DMS53 treated with DMSO at 0.1 percent for 48 hours (cell line): ENCODE measurements around the gene UBTD1.
"Not testable (repeated sequence)": the region's sequence is repeated elsewhere in the genome, so short reads cannot be mapped to it uniquely, and the experiment has no call there.

Experiments
- DNase-seq: peaks from one replicate; lab custom pipeline; 2025; ENCODE audit not compliant: unreplicated experiment; lab: John Stamatoyannopoulos, UW

UBTD1 gene

GRCh38 chr10:97498841-97499560 lies at the start of gene UBTD1:
Gene UBTD1, plus strand, starts transcription at chr10:97498924. Its CDS starts 280 bp downstream, at chr10:97499204.
- DNase-seq, result peak; percentile 31

- DNase-seq, result no peak
Observed at GRCh38 chr10:97450828-97451227, 47.9 kb upstream of the UBTD1 start.

- no peak for DNase-seq
Observed at GRCh38 chr10:97451605-97452004, 47.1 kb upstream of the UBTD1 start.

GRCh38 chr10:97452352-97452751 lies 46.4 kb upstream of the UBTD1 start:
- DNase-seq, result no peak

GRCh38 chr10:97454330-97455036 lies 44.2 kb upstream of the UBTD1 start:
- peak; percentile 12 for DNase-seq

- DNase-seq, result no peak
Observed at GRCh38 chr10:97456034-97456685, 42.6 kb upstream of the UBTD1 start.

GRCh38 chr10:97456686-97457065 lies 42.0 kb upstream of the UBTD1 start:
- DNase-seq, result no peak

- DNase-seq, result no peak
Observed at GRCh38 chr10:97459111-97459510, 39.6 kb upstream of the UBTD1 start.

GRCh38 chr10:97459933-97460332 lies 38.8 kb upstream of the UBTD1 start:
- no peak for DNase-seq

- DNase-seq, result no peak
Observed at GRCh38 chr10:97462309-97462708, 36.4 kb upstream of the UBTD1 start.

GRCh38 chr10:97463363-97464132 lies 35.2 kb upstream of the UBTD1 start:
- DNase-seq, result peak; percentile 97

- no peak for DNase-seq
Observed at GRCh38 chr10:97464226-97464625, 34.5 kb upstream of the UBTD1 start.

- DNase-seq, result no peak
Observed at GRCh38 chr10:97465982-97466381, 32.7 kb upstream of the UBTD1 start.

- DNase-seq, result no peak
Observed at GRCh38 chr10:97466755-97467154, 32.0 kb upstream of the UBTD1 start.

GRCh38 chr10:97468162-97468561 lies 30.6 kb upstream of the UBTD1 start:
- peak; percentile 88 for DNase-seq

GRCh38 chr10:97468781-97469180 lies 29.9 kb upstream of the UBTD1 start:
- DNase-seq, result not testable (repeated sequence)

- DNase-seq, result no peak
Observed at GRCh38 chr10:97474918-97475317, 23.8 kb upstream of the UBTD1 start.

GRCh38 chr10:97475936-97476594 lies 22.7 kb upstream of the UBTD1 start:
- DNase-seq, result no peak

- not testable (repeated sequence) for DNase-seq
Observed at GRCh38 chr10:97479410-97479809, 19.3 kb upstream of the UBTD1 start.

GRCh38 chr10:97479939-97480338 lies 18.8 kb upstream of the UBTD1 start:
- DNase-seq, result no peak

GRCh38 chr10:97481071-97481470 lies 17.7 kb upstream of the UBTD1 start:
- no peak for DNase-seq
